ENCODE data around the gene BCAN. TPM values are rescaled to one million over a fixed set of nuclear protein-coding genes. Genes with fewer than 3 reads are reported as not detected.

BCAN gene
- total and polyA plus RNA-seq, 2 experiments from 2014 or later, result 2.3 to 5.5 TPM

- Histone ChIP-seq H3K4me2 (no peak overlapping the region), H4K20me1 (replicated peaks; ENCODE audit: insufficient read depth) (peaks cover 3% of the 10 kb centered on the region; the same call in 1 of the 2 replicates), H3K4me1 (ENCODE audit: insufficient read depth) (no peaks in the 10 kb centered on the region; the same call in 1 of the 2 replicates), H3K9me2 (ENCODE audit: insufficient read depth) (no peaks in the 10 kb centered on the region), H3K79me2 (replicated peaks; ENCODE audit: insufficient read depth) (no peaks in the 10 kb centered on the region), H3F3A (replicated peaks; ENCODE audit: low read depth) (peaks cover 2% of the 10 kb centered on the region; the same call in 1 of the 2 replicates), H3K27me3 (ENCODE audit: insufficient read depth) (peaks cover 87% of the 10 kb centered on the region), H3K4me3 (no peak overlapping the region), H2AFZ (no peak overlapping the region), H3K27ac (ENCODE audit: low read depth) (no peak overlapping the region), H3K36me3 (ENCODE audit: insufficient read depth) (no peaks in the 10 kb centered on the region)
- DNase-seq (ENCODE audit: low spot score) (no peak), ATAC-seq (no peak)
- H3K27ac Mint-ChIP-seq, result no peak overlapping the region
- no peak overlapping the region for H3K4me3 Mint-ChIP-seq
- TF ChIP-seq EZH2phosphoT487 (IDR thresholded peaks at IDR 0.05; ENCODE audit: unreplicated experiment) (no peak), POLR2AphosphoS5 (IDR thresholded peaks at IDR 0.05; ENCODE audit: low read depth) (no peak), NANOG (IDR thresholded peaks at IDR 0.05; ENCODE audit: borderline replicate concordance) (no peak), ZNF331 (CRISPR knock-in tag; IDR thresholded peaks at IDR 0.05; ENCODE audit: low read depth) (no peak), ZNF114 (CRISPR knock-in tag; IDR thresholded peaks at IDR 0.05) (no peak), STAT1 (IDR thresholded peaks at IDR 0.05; ENCODE audit: unreplicated experiment) (no peak), JUNB (IDR thresholded peaks at IDR 0.05; ENCODE audit: unreplicated experiment) (no peak), ZNF462 (CRISPR knock-in tag; IDR thresholded peaks at IDR 0.05) (no peak)
- TF ChIP-seq, protein P1, sequence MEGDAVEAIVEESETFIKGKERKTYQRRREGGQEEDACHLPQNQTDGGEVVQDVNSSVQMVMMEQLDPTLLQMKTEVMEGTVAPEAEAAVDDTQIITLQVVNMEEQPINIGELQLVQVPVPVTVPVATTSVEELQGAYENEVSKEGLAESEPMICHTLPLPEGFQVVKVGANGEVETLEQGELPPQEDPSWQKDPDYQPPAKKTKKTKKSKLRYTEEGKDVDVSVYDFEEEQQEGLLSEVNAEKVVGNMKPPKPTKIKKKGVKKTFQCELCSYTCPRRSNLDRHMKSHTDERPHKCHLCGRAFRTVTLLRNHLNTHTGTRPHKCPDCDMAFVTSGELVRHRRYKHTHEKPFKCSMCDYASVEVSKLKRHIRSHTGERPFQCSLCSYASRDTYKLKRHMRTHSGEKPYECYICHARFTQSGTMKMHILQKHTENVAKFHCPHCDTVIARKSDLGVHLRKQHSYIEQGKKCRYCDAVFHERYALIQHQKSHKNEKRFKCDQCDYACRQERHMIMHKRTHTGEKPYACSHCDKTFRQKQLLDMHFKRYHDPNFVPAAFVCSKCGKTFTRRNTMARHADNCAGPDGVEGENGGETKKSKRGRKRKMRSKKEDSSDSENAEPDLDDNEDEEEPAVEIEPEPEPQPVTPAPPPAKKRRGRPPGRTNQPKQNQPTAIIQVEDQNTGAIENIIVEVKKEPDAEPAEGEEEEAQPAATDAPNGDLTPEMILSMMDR (conservative IDR thresholded peaks at IDR 0.05; ENCODE audit: low read depth in 2 of 2), result no peak
- H3K9me3 Mint-ChIP-seq, result no peaks in the 10 kb centered on the region; the same call in 2 of the 3 replicates
- peaks cover 14% of the 10 kb centered on the region for H3K4me1 Mint-ChIP-seq
- H3K36me3 Mint-ChIP-seq (ENCODE audit: low read depth), result no peaks in the 10 kb centered on the region; the same call in 2 of the 3 replicates
- peaks cover 33% of the 10 kb centered on the region for H3K27me3 Mint-ChIP-seq (ENCODE audit: insufficient read depth, low read depth, poor library complexity)
Observed at GRCh38 chr1:156648496-156648895, 6.6 kb downstream of the BCAN start.

Data from GM23338 (cell line).